ENCODE results near the gene SH3BP4. TPM values are rescaled to one million over a fixed set of nuclear protein-coding genes. Genes with fewer than 3 reads are reported as not detected.
"Not testable (repeated sequence)": the region's sequence is repeated elsewhere in the genome, so short reads cannot be mapped to it uniquely, and the experiment has no call there.

SH3BP4 gene
- total and polyA plus RNA-seq, 7 donors: 4.8 to 22.8 (median 14.0) TPM

DNA sequence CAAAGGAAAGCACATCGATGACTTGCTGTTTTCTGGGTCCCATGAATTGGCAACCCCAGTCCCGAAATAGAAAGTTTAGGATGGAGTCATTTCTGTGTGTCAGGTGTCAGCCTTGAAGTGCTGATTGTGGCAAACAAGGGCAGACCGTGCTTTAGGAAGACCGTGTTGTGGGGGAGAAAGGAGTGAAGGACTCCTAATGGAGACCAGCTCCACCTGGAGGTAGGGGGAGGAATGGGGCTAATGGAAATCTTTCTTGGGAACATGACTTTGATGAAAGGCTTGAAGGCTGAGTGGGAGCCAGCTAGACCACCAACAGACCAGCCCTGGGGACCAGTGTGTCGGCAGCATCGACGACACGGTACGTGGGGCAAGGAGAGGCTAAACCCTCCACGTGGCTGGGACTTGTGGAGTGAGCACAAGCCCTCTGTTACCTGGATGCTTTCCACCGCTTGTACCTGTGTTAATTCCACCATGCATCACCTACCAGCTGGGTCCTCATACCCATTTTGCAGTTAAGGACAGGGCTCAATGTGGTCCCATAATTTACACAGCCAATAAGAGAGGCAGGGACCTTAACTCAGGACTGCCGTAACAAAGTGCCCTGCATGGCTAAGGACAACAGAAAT lies 104.2 kb downstream of the SH3BP4 start:
- DNase-seq: no peak
- no peaks in the 10 kb centered on the region for H3K9me3 ChIP-seq
- no peak overlapping the region for H3K27ac ChIP-seq
- WGBS, 2 donors: 72 to 82% methylated on average over 12 of the region's 12 CpGs
- H3K4me1 ChIP-seq: peaks cover 0 to 9% (median 4%) of the 10 kb centered on the region in 4 donors
- no peaks in the 10 kb centered on the region for H3K27me3 ChIP-seq
- intact Hi-C loops (cut with DNase I): no loop called here
- TF ChIP-seq, protein P1, sequence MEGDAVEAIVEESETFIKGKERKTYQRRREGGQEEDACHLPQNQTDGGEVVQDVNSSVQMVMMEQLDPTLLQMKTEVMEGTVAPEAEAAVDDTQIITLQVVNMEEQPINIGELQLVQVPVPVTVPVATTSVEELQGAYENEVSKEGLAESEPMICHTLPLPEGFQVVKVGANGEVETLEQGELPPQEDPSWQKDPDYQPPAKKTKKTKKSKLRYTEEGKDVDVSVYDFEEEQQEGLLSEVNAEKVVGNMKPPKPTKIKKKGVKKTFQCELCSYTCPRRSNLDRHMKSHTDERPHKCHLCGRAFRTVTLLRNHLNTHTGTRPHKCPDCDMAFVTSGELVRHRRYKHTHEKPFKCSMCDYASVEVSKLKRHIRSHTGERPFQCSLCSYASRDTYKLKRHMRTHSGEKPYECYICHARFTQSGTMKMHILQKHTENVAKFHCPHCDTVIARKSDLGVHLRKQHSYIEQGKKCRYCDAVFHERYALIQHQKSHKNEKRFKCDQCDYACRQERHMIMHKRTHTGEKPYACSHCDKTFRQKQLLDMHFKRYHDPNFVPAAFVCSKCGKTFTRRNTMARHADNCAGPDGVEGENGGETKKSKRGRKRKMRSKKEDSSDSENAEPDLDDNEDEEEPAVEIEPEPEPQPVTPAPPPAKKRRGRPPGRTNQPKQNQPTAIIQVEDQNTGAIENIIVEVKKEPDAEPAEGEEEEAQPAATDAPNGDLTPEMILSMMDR (IDR thresholded peaks at IDR 0.05): peak in 3 of 4 experiments; percentile 59 to 69 (median 62)
- TF ChIP-seq POLR2AphosphoS5 (IDR thresholded peaks at IDR 0.05) (no peak), POLR2A (IDR thresholded peaks at IDR 0.05) (no peak)
- H3K36me3 ChIP-seq: peaks cover 0 to 24% (median 3%) of the 10 kb centered on the region in 4 donors
- no peak overlapping the region for H3K4me3 ChIP-seq

DNA sequence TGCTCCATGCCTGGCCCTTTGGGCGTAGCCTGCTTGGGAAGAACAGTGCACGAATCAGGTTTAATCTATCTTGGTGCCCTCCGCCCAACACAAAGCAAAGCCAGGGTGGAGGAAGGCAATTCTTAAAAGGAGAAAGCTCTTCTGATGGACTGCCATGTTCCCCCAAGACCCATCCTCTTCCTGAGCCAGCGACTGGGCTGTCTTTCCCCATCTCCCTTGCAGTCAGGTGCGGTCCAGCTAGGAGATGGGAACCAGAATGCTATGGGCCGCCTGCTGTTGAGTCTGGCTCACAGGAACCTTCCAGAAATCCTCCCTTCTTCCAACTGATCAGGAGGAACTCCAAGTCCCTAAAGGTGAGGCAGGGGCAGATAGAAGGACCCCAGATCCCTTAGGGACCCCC lies 105.0 kb downstream of the SH3BP4 start:
- DNase-seq: no peak
- TF ChIP-seq, protein P1 (IDR thresholded peaks at IDR 0.05): no peak
- TF ChIP-seq EP300 (IDR thresholded peaks at IDR 0.05) (no peak), POLR2A (IDR thresholded peaks at IDR 0.05) (no peak), POLR2AphosphoS5 (IDR thresholded peaks at IDR 0.05) (no peak)
- Histone ChIP-seq H3K4me1 (peaks cover 0 to under 1% (median 0%) of the 10 kb centered on the region in 4 donors), H3K9me3 (no peaks in the 10 kb centered on the region), H3K36me3 (peaks cover 0 to 24% (median 3%) of the 10 kb centered on the region in 4 donors), H3K4me3 (no peak overlapping the region), H3K27me3 (no peaks in the 10 kb centered on the region), H3K27ac (no peak overlapping the region)
- intact Hi-C loops (cut with DNase I): no loop called here
- 92 to 94% methylated on average over 6 of the region's 6 CpGs for WGBS, 2 donors

DNA sequence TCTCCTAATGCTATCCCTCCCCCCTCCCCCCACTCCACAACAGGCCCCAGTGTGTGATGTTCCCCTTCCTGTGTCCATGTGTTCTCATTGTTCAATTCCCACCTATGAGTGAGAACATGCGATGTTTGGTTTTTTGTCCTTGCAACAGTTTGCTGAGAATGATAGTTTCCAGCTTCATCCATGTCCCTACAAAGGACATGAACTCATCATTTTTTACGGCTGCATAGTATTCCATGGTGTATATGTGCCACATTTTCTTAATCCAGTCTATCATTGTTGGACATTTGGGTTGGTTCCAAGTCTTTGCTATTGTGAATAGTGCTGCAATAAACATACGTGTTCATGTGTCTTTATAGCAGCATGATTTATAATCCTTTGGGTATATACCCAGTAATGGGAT lies 105.8 kb downstream of the SH3BP4 start:
- H3K27me3 ChIP-seq; DNase-seq; intact Hi-C loops (cut with DNase I); H3K27ac ChIP-seq; H3K9me3 ChIP-seq; H3K4me1 ChIP-seq; H3K4me3 ChIP-seq: not testable (repeated sequence)
- peaks cover 0 to 20% (median 3%) of the 10 kb centered on the region in 4 donors for H3K36me3 ChIP-seq
- 90 to 94% methylated on average over 2 of the region's 3 CpGs for WGBS, 2 donors

DNA sequence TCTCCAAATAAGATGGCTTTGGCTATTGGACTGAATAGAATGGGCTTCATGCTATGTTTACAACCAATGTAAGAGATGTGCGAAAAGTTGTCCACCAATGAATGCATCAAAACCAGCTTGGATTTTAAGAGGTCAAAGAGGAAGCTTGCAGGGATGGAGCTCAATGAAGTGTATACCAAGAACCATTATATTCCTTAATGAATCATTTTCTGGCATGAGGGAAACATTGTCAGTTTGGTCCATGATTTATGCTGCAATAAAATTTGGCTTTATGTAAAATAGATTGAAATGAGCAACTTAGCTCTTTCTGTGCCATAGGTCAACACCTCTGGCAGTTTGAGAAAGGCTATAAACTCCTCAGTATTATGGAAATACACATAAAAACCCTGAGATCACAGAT lies 107.3 kb downstream of the SH3BP4 start:
- Histone ChIP-seq H3K9me3 (no peaks in the 10 kb centered on the region), H3K4me3 (no peak overlapping the region), H3K27me3 (no peaks in the 10 kb centered on the region), H3K36me3 (peaks cover 0 to 6% (median 0%) of the 10 kb centered on the region in 4 donors), H3K27ac (no peak overlapping the region), H3K4me1 (peaks cover 0 to 7% (median 0%) of the 10 kb centered on the region in 4 donors)
- DNase-seq: no peak
- 84 to 95% methylated on average over 1 of the region's 1 CpG for WGBS, 2 donors
- intact Hi-C loops (cut with DNase I): no loop called here
- TF ChIP-seq POLR2AphosphoS5 (IDR thresholded peaks at IDR 0.05): no peak
- no peak for TF ChIP-seq EP300 (IDR thresholded peaks at IDR 0.05)
- no peak for TF ChIP-seq POLR2A (IDR thresholded peaks at IDR 0.05)
- TF ChIP-seq, protein P1 (IDR thresholded peaks at IDR 0.05): no peak

DNA sequence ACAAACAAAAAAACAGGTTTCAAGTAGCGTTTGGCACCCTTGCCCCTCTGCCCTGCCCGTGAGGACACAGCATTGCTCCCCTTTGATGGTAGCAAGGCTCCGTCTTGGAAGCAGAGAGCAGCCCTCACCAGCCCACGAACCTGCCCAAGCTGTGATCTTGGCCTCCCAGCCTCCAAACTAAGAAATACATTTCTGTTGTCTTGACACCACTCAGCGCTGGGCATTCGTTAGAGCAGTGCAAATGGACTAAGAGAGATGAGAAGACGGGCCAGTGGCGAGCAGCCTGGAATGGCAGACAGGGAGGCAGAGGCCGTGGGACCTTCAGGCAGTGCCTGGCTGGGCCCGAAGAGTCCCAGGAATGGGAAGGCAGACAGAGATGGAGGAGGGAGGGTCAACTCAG lies 109.8 kb downstream of the SH3BP4 start:
- Histone ChIP-seq H3K4me1 (peaks cover 0 to 7% (median 0%) of the 10 kb centered on the region in 4 donors), H3K36me3 (no peaks in the 10 kb centered on the region), H3K27me3 (no peaks in the 10 kb centered on the region), H3K4me3 (no peak overlapping the region), H3K9me3 (no peaks in the 10 kb centered on the region), H3K27ac (no peak overlapping the region)
- DNase-seq: no peak
- TF ChIP-seq POLR2A (IDR thresholded peaks at IDR 0.05) (no peak), POLR2AphosphoS5 (IDR thresholded peaks at IDR 0.05) (no peak), EP300 (IDR thresholded peaks at IDR 0.05) (no peak)
- TF ChIP-seq, protein P1 (IDR thresholded peaks at IDR 0.05): no peak
- intact Hi-C loops (cut with DNase I): no loop called here
- 93 to 94% methylated on average over 10 of the region's 10 CpGs for WGBS, 2 donors
